HG03558 (cell line): ENCODE measurements around the gene HAUS5.
"Not testable (repeated sequence)": the region's sequence is repeated elsewhere in the genome, so short reads cannot be mapped to it uniquely, and the experiment has no call there.

Experiments used
- ATAC-seq: cut with Tn5 transposase; IDR thresholded peaks from one replicate; pipeline ENCODE4 v1.9.1; 2021; ENCODE audit warnings: moderate number of reproducible peaks; ENCODE audit not compliant: unreplicated experiment; ENCODE audit errors: extremely low read depth

Gene HAUS5

DNA sequence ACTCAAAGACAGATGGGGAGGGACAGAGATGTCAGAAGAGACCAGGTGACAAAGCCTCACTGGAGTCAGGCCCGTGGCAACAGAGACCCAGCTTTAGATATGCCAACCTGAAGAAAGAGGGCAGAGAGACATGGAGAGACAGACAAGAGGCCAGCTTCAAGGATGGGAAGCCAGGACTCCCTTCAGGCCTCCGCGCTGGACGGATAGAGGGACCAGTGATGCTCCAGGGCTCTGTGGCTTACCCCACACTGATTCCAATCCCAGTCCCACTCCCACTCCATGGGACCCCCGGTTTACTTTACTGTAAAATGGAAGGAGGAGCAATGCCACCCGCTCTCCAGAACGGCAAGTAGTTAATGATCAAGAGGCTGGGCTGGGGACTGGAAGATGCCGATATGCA lies 27.3 kb downstream of the HAUS5 start:
- ATAC-seq = no peak

DNA sequence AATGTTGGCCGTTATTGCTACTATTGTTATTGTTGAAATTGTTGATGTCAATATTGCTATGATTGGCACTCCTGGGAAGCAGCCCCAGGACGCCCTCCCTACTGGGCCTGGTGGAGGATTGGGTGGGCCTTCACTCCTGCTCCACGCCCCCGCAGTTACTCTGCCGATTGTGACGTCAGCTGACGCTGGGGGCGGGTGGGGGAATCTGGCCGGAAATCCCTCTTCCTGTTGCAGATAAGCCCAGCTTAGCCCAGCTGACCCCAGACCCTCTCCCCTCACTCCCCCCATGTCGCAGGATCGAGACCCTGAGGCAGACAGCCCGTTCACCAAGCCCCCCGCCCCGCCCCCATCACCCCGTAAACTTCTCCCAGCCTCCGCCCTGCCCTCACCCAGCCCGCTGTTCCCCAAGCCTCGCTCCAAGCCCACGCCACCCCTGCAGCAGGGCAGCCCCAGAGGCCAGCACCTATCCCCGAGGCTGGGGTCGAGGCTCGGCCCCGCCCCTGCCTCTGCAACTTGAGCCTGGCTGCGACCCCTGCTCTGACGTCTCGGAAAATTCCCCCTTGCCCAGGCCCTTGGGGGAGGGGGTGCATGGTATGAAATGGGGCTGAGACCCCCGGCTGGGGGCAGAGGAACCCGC lies 29.1 kb downstream of the HAUS5 start, which contains the start of gene ETV2:
Gene ETV2 (plus strand): TSS at position 231 of the 637 bp plus-strand sequence. CDS start 716 bp downstream, outside the sequence.
- no peak for ATAC-seq

DNA sequence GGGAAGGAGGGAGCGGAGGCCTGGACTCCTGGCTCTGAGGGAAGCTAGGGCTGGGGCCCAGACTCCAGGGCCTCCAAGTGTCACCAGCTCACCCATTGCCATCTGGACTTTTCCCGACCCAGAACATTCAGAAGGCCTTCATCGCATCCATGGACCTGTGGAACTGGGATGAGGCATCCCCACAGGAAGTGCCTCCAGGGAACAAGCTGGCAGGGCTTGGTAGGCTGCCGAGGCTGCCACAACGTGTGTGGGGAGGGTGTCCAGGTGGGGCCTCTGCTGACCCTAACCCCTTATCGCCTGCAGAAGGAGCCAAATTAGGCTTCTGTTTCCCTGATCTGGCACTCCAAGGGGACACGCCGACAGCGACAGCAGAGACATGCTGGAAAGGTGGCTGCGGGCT lies 29.8 kb downstream of the HAUS5 start:
- ATAC-seq = no peak

DNA sequence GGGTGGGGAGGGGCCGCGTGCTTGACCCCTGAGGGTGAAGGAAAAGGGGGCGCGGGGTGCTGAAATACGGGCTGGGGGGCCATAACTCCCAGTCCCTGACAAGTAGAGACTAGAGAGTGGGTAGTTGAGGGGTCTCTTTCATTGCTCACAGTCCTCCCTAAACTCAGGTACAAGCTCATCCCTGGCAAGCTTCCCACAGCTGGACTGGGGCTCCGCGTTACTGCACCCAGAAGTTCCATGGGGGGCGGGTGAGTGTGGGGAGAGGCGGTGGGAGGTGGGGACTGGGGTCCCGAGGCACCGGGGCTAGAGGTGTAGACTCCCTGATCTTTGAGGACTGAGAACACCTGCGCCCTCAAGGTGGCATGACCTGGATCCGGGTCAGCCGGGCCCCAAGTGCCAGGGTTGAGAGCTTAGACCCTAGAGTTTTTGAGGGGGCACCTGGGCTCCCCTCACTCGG lies 30.3 kb downstream of the HAUS5 start:
- ATAC-seq = no peak

DNA sequence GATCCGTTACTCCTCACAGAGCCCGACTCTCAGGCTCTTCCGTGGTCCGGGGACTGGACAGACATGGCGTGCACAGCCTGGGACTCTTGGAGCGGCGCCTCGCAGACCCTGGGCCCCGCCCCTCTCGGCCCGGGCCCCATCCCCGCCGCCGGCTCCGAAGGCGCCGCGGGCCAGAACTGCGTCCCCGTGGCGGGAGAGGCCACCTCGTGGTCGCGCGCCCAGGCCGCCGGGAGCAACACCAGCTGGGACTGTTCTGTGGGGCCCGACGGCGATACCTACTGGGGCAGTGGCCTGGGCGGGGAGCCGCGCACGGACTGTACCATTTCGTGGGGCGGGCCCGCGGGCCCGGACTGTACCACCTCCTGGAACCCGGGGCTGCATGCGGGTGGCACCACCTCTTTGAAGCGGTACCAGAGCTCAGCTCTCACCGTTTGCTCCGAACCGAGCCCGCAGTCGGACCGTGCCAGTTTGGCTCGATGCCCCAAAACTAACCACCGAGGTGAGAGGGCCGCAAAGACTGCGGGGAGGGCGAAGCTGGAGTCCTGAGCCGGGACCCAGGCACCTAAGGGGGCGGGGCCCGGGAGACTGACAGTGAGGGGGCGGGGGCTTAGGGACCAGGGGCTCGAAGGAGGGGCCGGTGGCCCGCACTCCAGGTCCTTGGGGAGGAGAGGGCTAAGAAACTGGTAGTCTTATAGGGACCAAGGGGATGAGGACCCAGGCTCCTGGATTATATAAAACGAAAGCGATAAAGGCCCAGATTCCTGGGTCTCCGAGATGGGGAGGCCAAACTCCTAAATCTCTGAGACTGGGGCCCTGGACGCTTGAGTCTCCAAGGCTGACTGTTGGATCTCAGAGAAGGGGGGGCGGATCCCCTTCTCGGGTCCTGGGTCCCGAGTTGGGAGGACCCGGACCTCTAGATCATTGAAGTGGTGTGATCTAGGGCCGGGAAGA lies 31.0 kb downstream of the HAUS5 start:
- no peak for ATAC-seq

DNA sequence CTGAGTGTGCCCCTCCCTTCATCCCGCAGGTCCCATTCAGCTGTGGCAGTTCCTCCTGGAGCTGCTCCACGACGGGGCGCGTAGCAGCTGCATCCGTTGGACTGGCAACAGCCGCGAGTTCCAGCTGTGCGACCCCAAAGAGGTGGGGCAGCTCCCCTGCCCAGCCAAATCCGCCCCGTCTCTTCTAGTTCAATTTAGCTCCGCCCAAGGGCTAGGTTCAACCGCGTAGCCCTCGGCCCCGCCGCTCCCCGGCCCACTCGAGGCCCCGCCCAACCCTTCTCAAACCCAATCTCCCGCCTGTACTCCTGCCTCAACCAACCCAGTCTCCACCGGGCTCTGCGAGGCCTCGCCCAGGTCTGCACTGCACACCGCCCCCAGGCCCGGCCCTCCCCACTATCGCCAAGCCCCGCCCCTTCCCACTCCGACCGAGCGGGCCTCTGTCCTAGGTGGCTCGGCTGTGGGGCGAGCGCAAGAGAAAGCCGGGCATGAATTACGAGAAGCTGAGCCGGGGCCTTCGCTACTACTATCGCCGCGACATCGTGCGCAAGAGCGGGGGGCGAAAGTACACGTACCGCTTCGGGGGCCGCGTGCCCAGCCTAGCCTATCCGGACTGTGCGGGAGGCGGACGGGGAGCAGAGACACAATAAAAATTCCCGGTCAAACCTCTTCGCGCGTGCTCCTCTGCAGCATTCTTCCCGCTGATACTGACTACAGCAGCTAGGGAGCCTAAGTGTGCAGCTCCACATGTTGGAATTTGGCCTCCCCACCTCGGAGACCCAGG lies 31.9 kb downstream of the HAUS5 start:
- peak; percentile 36 for ATAC-seq

DNA sequence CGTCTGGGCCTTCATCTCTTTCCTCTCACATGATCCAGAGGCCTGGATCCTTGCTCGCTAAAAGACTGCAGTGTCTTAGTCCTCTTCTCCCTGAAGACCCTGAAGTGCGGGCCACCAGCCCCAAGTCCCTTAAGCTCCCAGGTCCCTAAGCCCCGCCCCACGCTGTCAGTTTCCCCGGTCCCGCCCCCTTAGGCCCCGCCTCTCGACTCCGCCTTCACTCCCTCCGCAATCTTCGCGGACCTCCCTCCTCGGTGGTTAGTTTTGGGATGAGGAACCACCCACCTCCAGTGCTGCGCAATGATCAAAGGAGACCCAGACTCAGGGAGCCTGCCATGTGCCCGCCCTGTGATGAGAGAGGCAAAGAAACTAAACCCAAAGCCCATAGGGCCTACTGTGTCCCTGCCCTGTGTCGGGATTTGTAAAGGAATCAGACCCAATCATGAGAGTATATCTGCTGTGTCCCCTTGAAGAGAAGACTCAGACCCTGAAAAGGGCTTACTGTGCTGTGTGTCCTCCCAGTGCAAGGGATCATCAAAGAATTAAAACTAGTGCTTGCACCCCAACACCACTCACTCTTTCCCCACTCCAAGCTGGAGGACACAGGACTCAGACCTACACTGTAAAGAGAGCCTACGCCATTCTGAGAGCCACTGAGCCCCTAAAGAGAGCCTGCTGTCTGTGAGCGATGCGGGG lies 32.6 kb downstream of the HAUS5 start:
- no peak for ATAC-seq

DNA sequence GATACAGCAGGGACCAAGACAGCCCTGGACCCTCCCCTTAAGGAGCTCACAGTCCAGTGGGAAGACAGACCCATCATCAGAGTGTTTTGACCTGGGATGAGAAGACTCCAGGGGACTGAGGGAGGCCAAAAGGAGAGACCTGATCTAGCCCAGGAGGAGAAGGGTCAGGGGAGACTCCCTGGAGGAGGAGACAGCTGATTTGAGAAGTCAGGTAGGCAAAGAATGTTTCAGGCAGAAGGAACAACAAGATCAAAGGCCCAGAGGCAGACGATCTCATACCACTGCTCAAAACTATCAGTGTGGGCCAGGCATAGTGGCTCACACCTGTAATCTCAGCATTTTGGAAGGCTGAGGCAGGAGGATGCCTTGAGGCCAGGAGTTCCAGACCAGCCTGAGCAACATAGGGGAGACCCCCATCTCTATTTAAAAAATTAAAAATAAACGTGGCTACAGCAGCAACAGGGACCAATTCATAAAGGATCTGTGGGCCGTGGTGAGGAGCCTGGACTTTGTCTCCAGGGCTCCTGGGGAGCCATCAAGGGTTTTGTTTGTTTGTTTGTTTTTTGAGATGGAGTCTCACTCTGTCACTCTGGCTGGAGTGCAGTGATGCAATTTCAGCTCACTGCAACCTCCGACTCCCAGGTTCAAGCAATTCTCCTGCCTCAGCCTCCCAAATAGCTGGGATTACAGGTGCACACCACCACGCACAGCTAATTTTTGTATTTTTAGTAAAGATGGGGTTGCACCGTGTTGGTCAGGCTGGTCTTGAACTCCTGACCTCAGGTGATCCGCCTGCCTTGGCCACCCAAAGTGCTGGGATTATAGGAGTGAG lies 33.4 kb downstream of the HAUS5 start:
- no peak for ATAC-seq

DNA sequence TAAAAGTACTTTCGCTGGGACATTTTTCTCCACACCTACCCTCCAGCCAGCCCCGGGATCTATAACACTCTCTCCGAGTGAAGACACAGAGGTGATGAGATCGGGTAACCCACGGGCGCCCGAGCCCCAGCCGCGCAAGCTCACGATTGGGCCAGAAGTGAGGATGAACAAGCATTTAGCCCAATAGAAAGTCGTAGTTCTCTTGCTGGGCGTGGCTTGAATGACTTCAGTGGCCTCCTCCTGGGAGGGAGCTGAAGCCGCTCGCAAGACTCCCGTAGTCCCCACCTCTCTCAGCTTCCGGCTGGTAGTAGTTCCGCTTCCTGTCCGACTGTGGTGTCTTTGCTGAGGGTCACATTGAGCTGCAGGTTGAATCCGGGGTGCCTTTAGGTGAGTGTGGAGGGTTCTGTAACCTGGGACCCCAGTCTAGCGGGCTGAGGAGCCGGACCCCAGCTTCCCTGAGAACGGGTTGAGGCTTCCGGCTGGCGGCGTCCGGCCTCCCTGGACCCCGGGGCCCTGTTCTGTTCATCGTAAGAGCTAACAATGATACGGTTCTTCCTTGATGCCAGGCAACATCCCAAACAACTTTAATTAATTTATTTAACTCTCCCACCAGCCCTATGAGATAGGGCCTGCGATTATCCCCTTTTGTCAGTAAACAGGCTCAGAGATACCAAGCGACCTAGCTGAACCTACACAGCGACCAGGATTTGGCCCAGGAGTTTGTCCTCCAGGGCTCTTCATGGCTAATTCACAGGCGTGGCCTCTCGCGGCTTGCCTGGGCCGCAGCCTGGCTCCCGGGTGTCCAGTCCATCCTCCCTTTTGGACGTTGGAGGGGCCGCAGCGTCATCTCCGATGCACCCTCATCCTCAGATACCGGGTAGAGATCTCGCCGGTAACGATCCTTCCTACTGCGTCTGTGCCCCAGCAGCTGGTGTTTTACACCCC lies 35.8 kb downstream of the HAUS5 start, which contains the start of gene COX6B1:
Gene COX6B1 (plus strand): TSS at position 307 of the 945 bp plus-strand sequence. CDS start 2,921 bp downstream, outside the sequence.
- peak; percentile 45 for ATAC-seq

DNA sequence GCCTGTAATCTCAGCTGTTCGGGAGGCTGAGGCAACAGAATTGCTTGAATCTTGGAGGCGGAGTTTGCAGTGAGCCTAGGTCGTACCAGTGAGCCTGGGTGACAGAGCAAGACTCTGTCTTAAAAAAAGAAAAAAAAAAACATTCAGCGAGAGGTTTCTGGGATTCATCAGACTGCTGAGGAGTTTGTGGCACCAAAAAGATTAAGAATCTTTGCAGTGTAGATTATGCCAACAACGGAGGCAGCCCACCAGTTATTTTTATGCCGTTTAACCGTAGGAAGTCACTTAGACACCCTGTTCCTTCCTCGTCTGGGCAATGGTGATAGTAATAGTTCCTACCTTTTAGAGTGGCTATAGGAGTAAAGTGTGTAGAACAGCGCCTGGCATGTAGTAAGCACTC lies 38.0 kb downstream of the HAUS5 start:
- no peak for ATAC-seq

DNA sequence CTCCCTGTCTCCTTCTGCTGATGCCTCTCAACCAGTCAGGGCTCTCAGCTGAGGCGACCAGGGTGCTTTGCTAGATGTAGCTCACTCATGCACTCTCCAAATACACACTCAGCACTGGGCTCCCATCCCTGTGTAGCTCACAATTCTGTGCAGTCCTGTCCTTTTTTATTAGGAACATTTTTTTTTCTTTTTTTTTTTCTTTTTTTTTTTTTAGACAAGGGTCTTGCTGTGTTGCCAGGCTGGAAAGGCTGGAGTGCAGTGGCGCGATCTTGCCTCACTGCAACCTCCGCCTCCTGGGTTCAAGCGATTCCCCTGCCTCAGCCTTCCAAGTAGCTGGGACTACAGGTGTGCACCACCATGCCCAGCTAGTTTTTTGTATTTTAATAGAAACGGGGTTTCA lies 42.3 kb downstream of the HAUS5 start:
- ATAC-seq = not testable (repeated sequence)

DNA sequence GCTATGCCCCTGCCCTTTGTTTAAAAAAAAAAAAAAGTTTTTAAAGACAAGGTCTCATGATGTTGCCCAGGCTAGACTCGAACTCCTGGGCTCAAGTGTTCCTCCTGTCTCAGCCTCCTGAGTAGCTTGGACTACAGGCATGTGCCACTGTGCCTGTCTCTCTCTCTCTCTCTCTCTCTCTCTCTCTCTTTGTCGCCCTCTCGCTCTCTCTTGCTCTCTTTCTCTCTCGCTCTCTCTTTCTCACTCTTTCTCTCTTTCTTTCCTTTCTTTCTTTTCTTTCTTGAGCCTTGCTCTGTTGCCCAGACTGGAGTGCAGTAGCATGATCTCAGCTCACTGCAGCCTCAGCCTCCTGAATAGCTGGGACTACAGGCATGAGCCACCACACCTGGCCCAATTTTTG lies 43.1 kb downstream of the HAUS5 start:
- no peak for ATAC-seq

DNA sequence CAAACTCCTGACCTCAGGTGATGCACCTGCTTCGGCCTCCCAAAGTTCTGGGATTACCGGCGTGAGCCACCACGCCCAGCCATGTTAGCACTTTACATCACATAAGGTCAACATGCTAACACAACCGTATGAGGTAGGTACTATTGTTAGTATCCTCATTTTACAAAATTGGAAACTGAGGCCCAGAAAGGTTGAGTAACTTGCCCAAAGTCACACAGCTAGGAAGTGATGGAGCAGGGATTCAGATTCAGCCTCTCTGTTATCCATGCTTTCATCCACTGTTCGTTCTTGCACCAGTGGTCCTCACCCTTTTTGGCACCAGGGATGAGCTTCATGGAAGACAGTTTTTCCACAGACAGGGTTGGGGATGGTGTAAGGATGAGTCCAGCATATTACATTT lies 44.2 kb downstream of the HAUS5 start:
- no peak for ATAC-seq

DNA sequence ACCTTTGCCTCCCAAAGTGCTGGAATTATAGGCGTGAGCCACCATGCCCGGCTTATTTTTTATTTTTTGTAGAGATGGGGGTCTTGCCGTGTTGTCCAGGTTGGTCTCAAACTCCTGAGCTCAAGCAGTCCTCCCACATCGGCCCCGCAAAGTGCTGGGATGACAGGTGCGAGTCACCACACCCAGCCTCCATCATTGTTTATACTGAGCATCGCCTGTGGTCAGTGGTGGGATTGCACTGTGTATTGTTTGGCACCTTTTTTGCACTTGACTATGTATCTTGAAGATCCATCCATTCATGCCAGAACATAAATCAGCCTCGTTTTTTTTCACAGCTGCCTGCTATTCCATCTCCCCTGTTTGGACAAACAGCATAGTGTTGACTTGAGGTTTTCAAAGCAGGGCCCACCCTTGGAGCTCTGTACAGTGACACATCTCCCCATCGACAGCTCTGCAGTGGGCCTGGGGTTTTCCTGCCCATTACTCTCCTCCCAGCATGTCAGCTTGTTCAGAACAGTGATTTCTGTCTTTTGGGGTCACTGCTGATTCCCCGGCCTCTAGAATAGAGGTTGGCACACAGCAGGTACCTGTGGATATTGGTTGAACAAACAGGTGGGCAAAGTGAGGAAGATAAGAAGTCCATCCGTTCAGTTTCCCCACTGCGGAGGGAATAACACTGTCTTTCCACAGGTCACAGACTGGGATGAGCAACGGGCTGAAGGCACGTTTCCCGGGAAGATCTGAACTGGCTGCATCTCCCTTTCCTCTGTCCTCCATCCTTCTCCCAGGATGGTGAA lies 45.6 kb downstream of the HAUS5 start:
- ATAC-seq = no peak

DNA sequence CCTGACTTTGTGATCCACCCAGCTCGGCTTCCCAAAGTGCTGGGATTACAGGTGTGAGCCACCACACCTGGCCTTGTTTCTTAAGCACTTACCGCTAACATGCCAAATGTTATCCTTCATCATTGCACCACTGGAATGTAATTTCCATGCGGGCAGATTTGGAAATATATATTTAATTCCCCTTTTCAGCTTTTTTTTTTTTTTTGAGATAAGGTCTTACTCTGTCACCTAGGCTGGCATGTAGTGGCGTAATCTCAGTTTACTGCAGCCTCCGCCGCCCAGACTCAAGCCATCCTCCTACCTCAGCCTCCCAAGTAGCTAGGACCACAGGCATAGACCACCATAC lies 49.4 kb downstream of the HAUS5 start:
- ATAC-seq = no peak

DNA sequence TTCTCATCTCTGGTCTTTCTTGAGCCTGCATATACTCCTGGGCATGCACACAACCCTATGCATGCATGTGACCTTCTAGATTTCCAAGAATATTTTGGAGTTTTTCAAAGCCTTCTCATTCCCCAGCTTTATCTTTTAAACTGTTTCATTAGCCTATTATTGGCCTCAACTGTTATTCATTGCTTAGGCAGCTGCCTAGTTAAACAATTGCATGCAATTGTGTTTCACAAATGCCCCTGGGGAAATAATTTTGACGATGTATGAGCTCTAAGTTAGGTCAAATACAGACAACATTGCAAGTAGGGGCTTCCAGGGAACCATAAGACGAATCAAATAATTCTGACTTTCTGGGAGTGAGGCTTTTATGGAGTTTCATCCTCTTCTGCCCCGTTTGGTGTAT lies 51.4 kb downstream of the HAUS5 start:
- ATAC-seq = no peak

DNA sequence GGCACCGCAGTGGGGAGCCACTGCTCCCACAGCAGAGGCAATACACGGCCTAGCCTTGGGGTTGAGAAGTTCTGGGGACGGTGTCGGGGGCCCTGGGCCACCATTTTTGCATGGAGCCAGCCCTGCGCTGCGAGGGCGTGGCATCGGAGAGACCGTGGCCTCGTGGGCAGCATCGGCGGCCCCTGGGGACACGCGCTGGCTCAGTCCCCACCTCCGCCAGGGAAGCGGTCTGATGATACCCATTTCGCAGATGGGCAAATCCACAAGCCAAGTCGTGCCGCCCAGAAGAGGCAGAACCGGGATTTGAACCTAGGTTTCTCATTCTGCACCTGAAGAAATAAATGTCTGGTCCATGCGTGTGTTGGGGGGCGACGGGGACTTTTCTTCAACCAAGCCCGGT lies 52.6 kb downstream of the HAUS5 start:
- ATAC-seq = no peak
